Left hindlimb (tissue), 1 donor: Measurements from ENCODE around the gene PMEL.
"Not testable (repeated sequence)": the region's sequence is repeated elsewhere in the genome, so short reads cannot be mapped to it uniquely, and the experiment has no call there.

Source experiments
- DNase-seq: peaks from one replicate; pipeline ENCODE4 v3.0.0-alpha.2; 2018

Gene PMEL

DNA sequence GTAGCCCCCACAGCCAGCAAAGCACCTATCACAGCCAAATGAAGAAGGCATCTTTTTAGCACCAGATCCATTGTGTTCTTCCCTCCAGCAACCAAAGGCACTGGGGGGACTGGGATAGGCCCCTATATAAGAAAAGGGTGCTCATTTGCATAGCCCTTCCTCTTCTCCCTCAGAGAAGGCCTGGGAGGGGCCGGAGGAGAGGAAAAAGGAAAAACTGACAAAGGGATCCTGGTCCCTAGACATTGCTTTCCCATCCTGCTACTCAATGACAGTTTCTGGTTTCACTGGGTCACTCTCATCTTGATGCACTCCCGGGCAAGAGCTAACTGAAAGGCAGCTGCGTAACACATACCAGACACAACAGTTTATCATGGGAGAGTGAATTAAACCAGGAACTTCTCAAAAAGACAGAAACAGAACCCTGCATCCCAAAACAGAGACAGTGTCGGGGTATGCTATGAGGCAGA lies at the start of gene PMEL:
Gene PMEL (minus strand): TSS at position 102 of the 467 bp plus-strand sequence. CDS start 31 bp downstream, at position 71.
- peak; percentile 47 for DNase-seq

DNA sequence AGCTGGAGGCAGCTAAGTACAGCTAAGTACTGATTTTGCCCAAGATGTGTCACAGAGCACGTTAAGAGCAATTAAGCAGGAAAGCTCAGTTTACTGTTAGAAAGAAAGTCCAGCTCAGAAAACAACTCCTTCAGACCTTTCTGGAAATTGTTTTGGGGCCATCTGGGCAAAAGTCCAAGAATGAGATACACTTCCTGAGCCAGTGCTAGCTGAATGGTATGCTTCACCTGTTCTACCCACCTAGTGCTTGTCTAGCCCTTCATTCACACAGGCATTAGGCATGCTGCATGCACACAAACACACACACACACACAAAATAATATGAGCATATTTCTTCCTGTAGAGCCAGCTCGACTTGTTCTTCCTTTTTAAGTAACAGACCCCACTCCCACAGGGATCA lies 48.4 kb upstream of the PMEL start:
- DNase-seq, result no peak

DNA sequence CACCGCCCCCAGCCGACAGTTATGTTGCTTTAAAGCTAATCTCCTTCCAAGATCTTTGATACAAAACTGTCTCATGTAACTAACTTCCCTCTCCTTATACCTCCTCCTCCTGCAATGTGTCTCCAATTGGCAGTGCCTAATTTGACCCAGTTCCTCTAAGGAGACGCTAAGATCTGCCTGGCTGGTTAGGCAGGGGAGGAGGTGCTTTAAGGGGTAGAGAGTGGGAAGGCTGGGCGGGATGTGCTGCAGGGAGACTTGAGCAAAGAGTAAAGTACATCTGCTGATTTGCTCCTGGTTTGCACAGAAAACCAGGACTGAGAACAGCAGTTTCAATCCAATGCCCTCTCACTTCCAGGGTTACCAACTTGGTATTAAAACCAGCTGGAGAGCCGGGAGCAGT lies 47.6 kb upstream of the PMEL start:
- DNase-seq, result no peak

DNA sequence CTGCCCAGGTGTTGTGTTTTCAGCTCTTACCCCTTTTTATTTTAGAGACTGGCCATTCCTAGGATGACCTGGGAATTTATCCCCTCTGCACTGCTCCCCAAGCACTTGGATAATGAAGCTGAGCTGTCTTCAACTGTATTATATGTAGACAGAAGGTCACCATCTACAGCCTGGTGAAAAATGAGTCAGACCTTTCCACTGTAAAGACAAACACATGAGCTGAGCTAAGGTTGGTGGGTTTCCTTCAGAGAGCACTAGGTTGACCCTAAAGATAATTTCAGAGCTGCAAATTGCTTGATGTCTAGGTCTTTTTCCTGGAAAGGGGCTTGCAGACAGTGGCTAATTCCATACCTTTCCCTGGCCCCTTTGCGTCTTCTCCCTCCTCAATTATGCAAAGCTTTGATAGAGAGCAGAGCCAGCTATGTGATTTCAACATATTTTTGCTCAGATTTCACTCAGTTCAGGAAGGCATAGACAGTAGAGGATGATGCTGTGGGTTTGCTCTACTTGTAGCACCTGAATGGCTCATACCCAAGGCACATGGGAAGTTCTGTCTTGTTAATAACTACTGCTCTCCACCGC lies 45.8 kb upstream of the PMEL start:
- DNase-seq, result no peak

DNA sequence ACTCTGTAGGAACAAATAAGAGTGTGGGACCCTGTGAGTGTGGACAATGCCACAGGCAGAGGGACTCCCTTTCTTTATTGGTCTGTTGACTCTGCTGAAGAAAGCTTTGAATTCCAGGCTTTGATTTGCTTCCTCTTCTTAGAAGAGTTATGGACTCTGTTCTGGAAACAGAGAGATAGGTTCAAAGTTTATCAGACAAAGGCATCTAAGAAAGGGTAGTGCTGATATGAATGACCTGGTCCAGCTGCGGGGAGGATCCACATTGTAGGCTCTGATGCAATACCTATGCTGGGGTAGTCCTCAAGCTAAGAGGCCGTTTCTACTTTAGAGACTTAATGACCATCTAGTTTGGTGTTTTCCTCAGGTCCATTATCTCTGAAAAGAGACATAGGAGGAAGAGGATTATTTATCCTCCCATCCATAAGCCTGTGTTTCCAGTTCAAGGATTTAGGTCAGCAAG lies 44.3 kb upstream of the PMEL start:
- DNase-seq, result no peak

DNA sequence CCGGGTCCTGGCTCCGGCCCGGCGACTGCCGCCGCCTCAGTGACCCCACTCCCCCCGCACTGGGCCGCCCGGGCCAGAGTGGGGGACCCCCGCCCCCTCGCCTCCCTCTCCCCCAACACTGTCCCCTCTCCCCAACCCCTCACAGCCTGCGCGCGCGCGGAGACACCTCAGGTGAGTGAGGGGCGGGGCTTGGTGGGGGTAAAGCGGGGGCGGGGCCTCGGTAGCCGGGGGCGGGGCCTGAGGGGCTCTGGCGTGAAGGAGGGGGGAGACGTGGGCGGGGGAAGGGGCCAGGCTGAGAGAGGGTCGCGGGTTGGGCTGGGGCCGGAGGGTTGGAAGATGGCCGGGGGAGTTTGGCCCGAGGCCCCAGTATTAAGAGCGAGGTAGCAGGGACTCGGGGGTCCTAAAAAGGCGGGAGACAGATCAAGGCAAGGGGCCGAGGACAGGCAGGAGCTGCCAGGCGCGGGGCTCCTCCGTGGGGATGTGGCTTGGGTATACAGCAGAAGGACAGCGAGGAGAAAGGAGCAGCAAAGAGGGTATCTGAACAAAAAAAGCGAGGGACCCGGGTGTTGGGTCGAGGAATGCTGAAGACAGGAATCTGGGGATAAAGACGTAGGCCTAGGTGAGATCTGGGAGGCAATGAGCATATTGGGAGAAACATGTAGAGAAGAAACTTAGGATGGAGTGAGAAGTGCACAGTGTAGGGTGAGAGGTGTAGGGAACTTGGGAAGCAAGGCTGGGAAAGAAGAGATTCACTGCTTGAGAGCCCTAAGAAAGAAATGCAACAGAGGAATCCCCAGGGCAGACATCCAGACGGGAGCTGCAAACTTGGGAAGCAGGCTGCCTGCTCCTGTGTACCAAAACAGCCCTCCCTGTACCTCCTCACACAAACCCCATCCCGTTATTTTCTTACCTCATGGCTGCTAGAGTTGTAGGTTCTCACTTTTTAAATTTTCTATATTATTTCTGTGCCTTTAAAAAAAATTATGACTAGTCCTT lies 42.0 kb upstream of the PMEL start:
- DNase-seq, result peak; percentile 76

DNA sequence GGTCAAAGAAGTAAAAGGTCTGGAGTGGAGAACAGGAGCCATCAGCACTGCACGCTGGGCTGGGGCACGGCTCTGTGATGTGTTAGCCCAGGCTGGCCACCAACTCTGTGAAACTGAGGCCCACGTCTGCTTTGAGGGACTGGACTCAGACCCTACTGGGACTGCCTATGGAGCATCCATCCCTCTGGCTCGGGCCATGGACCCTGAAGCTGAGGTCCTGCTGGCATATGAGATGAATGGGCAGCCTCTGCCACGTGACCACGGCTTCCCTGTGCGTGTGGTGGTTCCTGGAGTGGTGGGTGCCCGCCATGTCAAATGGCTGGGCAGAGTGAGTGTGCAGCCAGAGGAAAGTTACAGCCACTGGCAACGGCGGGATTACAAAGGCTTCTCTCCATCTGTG lies 38.4 kb upstream of the PMEL start:
- DNase-seq, result no peak

DNA sequence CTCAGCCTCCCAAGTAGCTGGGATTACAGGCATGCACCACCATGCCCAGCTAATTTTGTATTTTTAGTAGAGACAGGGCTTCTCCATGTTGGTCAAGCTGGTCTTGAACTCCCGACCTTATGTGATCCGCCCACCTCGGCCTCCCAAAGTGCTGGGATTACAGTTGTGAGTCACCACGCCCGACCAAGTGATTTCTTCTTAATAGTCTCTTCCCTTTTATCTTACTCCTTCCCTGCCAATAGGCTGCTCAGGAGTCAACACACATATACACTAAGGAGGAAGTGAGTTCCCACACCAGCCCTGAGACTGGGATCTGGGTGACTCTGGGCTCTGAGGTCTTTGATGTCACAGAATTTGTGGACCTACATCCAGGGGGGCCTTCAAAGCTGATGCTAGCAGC lies 37.5 kb upstream of the PMEL start:
- DNase-seq, result not testable (repeated sequence)

DNA sequence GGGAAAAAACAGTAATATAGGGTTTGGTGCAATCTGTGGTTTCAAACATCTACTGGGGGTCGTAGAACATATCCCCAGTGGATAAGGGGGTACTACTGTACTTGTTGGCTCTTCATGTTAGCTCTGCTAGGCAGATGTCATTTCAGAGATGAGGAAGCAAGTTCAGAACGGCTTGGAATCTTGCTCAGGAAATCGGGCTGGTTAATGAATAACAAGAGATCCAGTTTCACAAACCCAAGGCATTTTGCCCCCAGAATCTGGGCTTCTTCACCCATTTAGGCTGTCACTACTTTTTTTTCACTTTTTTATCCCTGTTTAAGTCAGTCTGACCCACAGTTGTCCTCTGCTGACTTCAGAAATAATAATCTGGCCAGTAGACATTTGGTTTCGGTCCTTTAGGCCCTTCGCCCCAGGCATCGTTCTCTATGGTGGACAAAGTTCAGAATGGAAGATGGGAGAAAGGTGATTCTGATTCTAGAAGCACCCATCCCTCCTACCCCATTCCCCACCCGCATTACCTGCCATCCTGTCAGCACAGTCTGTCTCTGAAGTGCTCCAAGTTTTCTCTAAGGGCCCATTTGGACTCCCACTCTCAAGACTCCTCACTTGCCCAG lies 35.8 kb upstream of the PMEL start:
- DNase-seq, result no peak

DNA sequence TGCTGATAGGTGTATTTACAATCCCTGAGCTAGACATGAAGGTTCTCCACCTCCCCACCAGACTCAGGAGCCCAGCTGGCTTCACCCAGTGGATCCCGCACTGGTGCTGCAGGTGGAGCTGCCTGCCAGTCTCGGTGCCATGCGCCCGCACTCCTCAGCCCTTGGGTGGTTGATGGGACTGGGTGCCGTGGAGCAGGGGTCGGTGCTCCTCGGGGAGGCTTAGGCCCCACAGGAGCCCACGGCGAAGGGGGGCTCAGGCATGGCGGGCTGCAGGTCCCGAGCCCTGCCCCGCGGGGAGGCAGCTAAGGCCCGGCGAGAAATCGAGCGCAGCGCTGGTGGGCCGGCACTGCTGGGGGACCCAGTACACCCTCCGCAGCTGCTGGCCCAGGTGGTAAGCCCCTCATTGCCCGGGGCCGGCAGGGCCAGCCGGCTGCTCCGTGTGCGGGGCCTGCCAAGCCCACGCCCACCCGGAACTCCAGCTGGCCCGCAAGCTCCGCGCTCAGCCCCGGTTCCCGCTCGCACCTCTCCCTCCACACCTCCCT lies 34.2 kb upstream of the PMEL start:
- DNase-seq, result not testable (repeated sequence)

DNA sequence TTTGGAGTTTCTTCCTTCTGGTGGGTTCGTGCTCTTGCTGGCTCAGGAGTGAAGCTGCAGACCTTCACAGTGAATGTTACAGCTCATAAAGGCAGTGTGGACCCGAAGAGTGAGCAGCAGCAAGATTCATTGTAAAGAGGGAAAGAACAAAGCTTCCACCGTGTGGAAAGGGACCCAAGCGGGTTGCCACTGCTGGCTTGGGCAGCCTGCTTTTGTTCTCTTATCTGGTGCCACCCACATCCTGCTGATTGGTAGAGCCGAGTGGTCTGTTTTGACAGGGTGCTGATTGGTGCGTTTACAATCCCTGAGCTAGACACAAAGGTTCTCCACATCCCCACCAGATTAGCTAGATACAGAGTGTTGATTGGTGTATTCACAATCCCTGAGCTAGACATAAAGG lies 33.7 kb upstream of the PMEL start:
- not testable (repeated sequence) for DNase-seq

DNA sequence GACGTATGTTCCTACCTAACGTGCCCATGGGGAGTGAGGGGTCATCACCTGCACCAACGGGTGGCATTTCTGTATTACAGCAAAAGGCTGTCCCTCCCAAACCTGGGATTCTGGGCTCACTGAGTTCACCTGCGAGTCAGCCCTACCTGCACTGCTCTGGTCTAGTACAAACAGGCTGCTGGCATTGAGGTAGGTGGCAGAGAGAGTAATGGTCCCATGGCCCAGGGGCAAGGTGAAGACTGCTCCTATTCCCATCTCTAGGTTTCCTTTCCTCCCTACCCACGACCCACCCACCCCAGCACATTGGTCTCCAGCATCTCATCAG lies 31.7 kb upstream of the PMEL start:
- DNase-seq, result no peak

DNA sequence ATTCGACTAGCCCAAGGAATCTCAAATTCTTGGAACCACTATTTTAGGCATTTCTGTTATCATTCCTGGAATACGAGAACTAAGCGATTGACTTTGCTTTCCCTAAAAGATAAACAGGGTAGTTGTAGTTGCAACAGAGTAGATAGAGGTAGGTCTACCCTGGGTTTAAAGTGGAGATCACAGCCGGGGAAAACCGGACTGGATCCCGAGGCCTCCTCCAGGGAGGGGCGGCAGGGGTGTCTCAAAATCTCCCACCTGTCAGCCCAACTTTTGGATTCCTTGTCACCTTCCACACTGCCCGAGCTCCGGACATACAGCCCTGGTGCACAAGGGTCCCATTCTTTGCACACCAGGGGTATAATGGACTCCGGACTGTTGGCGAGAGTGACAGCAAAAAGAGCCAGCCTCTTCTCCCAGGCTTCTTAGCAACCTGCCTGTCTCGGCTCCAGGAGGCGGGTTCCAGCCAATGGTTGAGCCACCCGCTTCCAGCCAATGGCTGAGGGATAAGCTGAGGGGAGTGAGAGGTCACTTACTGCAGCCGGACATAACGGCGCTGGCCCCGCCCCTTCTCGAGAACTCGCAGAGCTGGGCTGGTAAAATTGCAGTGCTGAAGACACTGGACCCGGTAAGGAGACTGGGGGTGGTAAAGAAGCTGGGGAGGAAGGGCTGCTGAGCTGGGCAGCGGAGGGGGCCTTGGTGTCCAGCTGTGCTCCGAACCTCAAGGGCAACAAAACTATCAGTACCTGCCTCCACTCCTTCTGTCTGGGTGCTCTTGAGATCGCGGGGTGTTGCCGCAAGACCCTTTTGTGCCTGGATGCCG lies 31.1 kb upstream of the PMEL start, which contains the start of gene SUOX:
Gene SUOX (plus strand): TSS at position 562 of the 820 bp plus-strand sequence. CDS start 4,946 bp downstream, outside the sequence.
- peak; percentile 97 for DNase-seq

DNA sequence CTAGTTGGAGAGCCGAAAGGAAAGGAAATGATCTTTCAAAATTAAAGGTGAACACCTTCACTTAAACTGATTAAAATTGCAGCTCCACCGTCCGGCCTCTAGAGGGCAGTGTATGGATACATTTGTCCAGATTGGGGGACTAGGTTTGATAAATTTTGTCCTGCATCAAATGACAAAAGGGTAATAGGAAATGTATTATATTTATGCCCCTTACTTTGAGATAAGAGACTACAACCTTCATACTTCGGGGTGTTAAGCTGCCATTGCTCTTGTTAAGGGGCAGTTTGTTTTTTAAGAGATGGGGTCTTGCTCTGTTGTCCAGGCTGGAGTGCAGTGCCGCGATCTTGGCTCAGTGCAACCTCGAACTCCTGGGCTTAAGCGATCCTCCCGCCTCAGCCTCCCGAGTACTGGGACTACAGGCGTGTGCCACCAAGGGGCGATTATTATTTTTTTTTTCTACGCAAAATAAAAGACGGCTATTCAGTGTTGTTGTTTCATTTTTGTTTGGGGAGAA lies 30.4 kb upstream of the PMEL start:
- peak; percentile 59 for DNase-seq

DNA sequence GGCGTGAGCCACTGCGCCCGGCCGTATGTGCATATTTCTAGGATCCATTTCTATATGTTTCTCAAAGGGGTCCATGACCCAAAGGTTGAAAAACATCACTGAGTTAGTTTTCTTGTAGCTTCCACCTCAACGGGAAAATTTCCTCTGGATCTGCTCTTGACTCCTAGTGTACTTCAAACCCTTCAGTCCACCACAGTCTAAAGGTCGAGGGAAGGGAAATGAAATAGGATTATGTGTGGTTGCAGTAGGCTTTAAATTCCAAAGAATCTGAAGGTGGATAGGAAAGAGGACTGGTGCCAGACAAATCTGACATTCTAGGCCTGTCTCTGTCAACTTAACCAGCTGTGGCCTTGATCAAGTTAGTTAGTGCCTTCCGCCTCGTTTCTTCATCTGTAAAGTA lies 29.5 kb upstream of the PMEL start:
- DNase-seq, result no peak

DNA sequence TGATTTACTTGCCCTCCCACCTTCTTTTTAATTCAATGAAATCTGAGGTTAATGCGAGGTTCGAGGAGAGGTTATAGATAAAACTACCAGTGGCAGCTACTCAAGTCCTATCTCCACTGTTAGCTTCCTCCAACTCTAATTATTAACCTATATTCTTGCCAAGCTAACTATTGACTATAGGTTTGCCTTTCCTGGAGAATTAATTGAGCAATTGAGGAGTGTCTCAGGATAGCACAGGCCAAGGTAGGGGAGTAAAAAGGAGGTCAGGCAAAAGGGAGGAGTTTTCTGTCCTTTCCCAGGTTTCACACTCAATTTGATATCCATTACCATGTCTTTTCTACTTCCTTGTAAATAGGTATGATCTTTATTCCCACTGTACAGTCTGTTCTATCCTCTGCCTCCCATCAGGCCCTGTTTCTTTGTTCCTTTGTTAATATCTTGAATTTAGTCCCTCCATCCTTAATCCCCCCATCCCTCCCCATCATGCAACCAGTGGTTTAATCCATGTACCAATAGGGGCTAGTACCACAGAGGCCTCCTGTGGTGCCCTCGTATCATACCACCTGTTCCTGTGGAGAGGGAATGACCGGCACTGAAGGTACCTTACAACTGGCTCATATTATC lies 27.5 kb upstream of the PMEL start:
- no peak for DNase-seq

DNA sequence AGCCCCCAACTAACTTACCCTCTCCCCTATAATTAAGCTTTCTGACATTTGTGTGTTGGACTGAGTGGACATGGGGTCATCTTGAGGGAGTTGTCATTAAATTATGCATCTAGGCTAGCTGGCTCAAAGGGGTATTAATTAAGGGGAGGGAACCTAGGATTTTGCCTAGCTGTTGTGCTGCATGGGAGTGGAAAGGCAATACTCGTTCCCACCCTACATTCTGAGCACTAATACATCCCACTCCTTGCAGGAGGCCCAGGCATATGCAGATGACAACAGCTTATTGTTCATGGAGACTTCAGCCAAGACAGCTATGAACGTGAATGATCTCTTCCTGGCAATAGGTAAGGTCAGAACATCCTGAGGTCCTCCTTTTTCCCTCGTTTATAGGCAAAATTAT lies 25.3 kb upstream of the PMEL start:
- DNase-seq, result no peak

DNA sequence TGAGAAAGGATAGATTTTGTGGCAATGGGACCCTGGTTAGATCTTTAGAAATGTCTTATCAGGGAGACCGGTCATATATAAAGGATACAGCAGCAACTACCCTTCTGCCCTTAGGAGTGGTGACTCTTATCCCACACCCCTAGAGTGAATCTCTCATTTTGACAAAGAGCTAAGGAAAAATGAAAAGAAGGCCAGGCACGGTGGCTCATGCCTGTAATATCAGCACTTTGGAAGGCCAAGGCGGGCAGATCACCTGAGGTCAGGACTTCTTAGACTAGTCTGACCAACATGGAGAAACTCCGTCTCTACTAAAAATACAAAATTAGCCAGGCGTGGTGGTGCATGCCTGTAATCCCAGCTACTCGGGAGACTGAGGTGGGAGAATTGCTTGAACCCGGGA lies 20.1 kb upstream of the PMEL start:
- DNase-seq, result not testable (repeated sequence)

DNA sequence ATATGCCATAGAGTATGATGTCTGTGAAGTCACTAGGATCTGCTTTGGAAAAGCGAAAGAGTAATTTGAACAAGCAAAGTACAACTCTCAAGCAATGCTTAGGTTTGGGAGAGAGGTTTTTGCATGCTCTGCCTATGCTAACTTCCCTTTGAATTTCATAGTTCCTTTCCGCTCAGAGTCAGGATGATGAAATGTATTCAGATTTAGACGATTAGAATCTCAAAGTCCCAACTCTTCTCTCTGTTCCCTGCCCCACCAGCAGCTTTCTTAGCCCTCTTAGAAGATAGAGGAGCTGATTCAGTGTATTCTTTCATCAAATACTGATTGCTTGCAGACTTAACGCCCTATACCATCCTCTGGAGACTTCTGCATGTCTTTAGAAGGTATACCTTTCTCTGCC lies 19.5 kb upstream of the PMEL start:
- DNase-seq, result no peak

DNA sequence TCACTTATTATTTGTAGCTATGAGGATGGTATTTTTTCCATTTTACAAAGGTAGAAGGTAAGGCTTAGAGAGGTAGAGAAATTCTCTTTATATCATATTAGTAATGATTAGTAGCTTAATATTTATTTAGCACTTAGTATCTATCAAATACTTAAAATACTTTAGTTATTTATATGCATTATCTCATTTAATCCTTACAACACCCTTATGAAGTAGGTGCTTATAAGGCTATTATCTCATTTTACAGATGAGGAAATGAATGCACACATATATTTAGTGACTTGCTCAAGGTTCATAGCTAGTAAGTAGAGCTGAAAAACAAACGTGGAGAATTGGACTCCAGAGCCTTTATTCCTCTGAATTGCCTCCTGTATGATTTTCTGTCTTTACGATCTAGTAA lies 19.0 kb upstream of the PMEL start:
- DNase-seq, result no peak

DNA sequence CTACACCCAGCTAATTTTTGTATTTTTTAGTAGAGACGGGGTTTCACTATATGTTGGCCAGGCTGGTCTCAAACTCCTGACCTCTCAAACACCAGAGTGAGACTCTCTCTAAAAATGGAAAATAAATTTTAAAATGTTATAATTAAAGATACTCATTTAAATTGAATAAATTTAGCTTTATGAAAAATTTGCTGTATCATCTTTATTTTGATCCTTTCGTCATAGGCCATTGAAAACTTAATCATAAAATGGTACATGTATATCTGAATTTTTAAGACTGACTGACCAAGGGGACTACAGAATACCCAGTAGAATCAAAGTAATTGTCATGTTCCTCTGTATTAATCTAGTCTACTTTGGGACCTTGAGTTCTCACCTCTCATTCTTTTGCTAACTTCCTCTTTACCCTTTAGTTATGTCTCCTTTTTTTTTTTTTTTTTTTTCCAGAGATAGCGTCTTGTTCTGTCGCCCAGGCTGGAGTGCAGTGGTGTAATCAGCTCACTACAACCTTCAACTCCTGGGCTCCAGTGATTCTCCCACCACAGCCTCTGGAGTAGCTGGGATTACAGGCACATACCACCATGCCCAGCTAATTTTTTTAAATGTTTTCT lies 17.5 kb upstream of the PMEL start:
- no peak for DNase-seq
